DMS53 treated with DMSO at 0.1 percent for 48 hours (cell line): ENCODE data around the gene NEO1.
"Not testable (repeated sequence)": the region's sequence is repeated elsewhere in the genome, so short reads cannot be mapped to it uniquely, and the experiment has no call there.

Experiments used
- DNase-seq: peaks from one replicate; lab custom pipeline; 2025; ENCODE audit not compliant: unreplicated experiment; lab: John Stamatoyannopoulos, UW

Gene NEO1

DNA sequence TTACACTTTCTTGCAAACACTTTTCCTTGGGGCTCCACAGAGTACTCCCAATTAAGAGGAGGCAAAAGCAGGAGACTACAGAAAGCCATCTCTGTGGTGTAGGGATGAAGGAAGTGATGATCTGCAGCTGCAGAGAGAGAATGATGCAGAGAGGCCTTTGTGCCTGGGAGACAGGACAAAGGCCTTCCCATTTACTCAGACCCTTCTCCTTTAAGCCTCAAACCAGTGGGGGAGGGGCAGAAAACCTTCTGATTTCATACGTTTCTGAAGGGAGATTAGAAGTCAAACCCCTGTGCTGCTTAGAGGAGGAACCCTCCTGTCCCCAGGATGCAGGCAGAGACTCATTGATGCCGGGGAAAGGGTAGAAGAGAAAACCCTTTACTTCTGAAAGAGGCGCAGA lies 130.8 kb downstream of the NEO1 start:
- DNase-seq: no peak

DNA sequence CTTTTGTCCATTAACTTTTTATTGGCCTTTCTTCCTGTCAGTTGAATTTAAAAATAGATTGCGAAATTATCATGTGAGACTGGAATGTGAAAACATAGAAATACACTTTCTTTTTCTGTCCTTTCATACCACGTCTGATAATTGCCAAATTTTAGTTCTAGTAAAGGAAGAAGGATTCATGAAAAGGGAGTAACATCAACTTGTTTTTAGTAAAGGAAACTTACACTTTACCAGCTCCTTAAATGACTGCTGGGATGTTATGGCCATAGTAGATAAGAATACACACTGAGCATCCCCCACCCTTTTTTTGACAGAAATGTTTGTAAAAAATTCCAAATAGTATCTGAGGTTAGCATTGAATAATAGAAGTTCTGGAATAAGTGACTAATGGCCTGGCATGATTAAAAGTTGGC lies 137.9 kb downstream of the NEO1 start:
- no peak for DNase-seq

DNA sequence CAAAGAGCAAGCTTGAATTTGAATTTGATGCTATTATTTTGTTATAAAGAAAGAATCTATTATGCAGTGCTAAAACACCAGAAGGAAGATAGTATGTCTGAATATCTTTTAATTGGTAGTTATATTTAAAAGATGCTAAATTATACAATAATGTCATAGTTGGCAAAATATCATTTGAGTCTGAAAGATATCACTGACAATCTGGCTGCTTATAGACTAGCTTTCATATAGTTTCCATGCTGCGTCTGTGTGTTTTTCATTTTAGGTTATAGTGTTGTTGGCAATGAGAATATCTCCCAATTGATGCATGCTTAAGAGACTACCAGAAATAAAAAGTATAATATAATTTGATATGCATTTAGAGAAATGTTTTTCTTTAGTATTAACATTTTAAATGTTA lies 142.9 kb downstream of the NEO1 start:
- no peak for DNase-seq

DNA sequence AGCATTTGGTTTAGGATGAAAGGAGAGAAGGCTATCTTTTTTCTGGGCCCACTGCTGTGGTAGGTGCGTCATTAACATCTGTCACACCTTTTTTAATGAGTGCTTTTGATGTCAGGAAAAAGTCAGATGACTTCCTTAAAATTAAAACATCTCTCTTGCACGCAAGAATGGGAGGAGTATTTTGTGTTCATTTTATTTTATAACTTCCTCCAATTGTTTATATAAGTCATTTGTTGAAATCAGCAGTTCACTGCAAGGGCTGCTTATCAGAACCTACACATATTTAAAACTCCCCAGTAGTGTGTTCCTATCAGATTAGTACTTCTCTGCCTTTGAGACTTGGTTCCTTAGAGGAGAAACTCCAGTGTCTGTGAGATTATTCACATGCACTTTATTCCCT lies 143.8 kb downstream of the NEO1 start:
- no peak for DNase-seq

DNA sequence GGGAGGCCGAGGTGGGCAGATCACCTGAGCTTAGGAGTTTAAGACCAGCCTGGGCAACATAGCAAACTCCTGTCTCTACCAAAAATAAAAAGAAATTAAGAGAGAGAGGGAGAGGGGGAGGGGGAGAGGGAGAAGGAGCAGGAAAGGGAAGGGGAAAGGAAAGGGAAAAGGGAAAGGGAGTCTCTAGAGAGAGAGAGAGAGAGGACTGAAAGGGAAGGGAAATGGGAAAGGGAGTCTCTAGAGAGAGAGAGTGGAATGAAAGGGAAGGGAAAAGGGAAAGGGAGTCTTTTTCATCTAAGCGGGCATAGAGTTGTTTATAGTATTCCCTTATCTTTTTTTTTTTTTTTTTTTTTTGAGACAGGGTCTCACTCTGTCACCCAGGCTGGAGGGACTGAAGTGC lies 148.1 kb downstream of the NEO1 start:
- DNase-seq: no peak

DNA sequence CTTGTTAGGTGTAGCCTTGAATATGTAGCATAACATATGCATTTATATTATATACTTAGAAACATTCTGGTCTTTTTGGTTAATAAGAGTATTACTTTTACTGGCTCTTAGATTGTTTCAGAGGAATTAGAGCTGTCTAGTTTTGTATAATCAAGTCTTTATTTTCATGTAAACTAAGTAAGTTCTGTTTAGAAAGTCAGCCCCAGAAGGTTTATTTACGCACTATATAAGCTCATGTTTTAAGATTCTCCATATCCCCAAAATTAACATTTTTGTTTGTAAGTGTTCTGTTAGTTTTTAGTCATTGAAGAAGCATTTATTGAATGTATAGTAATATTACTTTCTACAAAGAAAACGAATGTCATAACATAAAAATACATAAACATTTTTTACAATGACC lies 158.4 kb downstream of the NEO1 start:
- no peak for DNase-seq

DNA sequence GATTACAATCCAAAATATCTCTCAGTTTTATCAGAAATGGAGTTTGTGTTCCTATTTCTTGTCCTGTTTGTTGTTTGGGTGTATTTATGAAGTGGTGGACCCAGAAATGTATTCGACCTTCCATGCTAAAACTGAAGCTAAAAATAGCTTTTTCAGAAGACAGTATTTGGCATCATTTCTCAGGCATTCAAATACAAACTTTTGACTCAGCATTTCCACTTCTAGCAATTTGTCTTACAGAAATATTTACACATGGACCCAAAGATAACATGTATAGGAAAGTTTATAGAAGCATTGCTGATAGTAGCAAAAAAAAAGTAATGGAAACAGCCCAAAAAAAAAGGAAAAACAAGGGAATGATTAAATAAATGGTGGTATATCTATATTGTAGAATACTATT lies 160.2 kb downstream of the NEO1 start:
- DNase-seq: no peak

DNA sequence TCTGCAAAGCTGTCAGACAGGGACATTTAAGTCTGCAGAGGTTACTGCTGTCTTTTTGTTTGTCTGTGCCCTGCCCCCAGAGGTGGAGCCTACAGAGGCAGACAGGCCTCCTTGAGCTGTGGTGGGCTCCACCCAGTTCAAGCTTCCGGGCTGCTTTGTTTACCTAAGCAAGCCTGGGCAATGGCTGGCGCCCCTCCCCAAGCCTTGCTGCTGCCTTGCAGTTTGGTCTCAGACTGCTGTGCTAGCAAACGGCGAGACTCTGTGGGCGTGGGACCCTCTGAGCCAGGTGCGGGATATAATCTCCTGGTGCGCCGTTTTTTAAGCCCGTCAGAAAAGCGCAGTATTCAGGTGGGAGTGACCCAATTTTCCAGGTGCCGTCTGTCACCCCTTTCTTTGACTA lies 169.2 kb downstream of the NEO1 start:
- DNase-seq: not testable (repeated sequence)

DNA sequence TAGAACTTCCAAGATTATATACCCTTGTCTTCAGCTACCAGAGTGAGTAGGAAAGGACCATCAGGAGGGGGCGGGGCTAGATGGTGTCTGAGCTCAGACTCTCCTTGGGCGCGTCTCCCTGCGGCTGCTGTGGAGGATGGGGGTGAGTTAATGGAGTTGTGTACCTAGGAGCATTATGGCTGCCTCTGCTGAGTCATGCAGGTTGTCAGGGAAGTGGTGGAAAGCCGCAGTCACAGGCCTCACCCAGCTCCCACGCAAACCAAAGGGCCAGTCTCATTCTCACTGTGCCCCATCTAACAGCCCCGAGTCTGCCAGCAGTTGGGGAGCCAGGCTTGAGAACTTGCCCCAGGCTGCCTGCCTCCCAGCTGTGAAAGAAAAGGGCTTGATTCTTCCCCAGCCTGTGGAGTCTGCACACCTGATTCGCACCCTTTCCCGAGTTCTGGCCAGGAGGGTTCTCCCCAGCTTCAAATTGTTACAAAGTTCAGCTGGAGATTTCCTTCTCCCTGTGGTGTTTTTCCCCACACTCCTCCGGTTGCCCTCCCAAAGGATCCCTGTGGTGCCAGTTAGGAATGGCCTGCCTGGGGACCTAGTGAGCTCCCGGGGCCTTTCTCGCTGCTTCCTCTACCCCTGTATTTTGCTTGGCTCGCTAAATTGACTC lies 173.2 kb downstream of the NEO1 start:
- DNase-seq: no peak

DNA sequence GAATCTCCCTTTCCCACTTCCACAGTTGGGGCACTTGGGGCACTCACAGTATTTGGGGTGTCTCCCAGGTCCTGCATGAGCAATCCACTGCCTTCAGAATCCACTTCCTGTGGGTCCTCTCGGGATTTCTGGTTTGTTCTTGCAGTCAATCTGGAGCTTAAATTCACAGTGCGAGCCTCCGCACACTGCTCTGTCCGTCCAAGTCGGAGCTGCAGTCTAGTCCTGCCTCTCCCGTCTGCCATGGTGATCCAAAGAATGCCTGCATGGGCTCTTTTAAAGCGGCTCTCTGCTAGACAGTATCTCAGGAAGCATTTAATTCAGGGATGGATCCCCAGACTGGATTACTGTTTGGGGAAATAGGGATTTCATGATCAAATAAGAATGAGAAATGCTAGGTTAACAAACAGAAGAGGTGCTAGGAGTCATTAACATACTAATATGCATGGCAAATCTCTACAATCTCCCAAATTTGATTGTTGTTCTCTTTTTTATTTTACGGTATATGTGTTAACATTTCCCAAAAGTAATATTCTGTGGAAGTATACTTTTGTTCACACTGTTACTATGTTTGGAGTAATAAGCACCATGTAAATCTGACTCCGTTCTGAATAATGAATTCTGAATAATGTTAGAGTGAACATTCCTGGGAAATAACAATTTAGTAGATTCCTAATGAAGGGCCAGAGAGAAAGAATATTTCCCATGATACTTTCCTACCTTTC lies 174.0 kb downstream of the NEO1 start:
- no peak for DNase-seq

DNA sequence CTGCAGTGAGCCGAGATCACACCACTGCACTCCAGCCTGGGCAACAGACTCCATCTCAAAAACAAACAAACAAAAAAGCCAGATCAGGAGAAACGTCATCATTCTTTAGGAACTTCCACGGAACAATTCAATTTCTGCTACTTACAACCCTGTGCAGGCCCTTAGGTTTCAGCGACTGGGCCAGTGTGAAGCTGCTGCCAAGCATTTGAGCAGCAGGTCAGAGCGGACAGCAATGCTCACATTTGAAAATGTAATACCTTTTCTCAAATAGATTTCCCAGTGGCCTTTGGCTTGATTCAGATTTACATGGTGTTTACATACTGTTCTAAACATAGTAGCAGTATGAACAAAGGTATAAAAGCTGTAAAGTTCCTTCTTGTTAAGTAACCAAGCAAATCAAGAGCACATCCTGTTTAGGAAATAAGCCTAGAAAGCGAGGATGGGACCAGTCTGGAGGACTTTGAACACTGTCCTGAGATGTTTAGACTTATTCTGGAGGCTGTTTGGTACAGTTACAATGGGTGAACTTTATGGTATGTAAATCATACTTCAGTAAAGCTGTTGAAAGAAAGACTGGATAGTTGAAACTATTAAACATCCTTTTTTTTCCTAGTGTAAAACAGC lies 175.3 kb downstream of the NEO1 start:
- no peak for DNase-seq

DNA sequence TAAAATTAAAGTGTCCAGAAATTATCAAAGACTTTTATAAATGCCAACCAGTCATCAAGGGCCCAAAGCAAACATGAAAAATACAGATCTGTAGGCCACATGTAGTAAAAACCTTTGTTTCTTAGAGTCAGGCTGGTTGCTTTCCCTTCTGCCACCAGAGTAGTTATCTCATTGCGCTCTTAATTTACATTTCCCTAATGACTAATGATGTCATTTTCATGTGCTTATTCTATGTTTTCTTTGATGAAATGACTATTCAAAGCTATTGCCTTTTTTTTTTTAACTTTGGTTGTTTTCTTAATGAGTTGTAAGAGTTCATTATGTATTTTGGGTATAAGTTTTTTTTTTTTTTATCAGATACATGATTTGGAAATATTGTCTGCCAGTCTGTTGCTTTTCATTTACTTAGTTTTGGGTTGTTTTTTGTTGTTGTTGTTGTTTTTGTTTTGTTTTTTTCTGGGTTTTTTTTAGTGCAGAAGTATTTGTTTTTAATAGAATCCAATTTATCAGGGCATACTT lies 175.9 kb downstream of the NEO1 start:
- DNase-seq: no peak

DNA sequence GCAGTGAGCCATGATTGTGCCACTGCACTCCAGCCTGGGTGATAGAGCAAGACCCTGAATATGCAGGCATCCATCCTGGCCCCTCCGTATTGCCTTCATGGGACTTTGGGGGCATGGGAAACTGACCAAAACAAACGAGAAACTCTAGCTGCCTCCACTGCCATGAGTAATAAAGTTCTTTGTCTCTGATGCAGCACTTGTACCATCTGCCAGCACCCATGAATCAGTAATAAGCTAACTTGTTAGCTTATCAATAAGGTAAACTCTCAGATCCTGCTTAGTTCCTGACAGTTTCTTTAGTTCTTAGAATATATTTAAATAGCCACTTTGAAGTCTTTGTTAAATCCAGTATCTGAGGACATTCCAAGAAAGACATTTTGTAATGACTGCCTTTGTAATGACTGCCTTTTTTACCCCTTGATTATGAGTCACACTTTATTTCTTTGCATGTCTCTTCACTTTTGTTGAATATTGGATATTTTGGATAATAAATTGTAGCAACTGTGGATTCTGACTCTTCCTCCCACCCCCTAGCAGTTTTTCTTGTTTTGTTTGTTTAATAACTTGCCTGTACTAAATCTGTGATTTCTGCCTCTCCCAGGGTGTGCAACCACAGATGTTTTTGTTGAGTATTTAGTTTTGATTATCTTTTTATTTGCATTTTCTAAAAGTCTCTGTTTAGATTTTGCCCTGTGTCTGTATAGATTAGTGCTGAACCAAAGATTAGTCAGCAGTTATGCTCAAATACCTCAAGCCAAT lies 179.6 kb downstream of the NEO1 start:
- DNase-seq: no peak

DNA sequence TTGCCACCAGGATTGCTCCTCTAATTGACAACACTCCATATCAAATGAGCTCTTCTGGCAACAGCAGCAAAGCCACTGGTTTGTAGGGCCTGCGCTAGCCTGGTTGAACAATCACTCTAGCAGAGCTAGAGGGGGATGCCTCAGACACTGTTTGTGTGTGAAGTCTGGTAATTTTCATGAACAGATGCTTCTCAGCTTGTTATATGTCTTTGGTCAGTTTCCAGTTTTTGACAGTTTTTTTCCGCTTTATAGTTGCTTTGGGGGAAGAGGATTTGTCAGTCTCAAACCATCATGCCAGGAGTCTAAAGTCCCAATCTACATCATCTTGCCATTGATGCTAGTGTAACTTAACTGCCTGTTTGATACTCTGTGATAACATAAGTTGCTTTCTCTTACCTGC lies 180.5 kb downstream of the NEO1 start:
- no peak for DNase-seq

DNA sequence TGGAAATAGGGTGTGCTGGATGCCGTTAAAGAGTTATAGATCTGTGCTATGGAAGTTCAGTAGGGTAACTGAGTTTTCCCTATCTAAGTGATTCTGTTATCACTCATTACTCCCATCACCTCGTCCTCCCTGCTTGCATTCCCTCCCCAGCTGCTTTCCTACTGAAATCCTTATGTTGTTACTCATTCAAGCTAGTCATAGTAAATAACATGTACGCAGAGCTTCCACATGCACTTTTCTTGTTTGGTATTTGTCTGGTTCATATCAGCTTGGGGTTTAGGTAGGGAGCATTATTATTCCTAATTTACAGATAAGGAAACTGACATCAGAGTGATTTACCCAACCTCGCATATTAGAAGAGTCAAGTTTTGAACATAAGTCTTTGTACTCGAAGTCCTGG lies 181.4 kb downstream of the NEO1 start:
- DNase-seq: no peak

DNA sequence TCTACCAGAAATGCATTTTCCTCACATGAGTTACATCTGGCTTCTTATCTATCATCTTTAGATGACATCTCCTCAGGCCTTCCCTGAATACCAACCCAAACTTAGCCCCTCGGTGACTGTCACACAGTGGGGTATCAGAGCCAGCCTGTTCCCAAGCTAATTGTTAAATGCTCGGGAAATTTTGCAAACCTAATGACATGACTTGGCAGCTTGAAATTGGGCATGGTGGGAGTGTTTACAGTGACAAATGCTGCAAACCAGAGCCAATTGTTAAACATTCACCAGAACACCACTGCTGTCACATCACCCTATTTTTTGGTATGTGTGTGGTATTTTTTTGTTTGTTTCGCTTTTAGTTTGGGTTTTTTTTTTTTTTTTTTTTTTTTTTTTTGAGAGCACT lies 185.6 kb downstream of the NEO1 start:
- DNase-seq: no peak

DNA sequence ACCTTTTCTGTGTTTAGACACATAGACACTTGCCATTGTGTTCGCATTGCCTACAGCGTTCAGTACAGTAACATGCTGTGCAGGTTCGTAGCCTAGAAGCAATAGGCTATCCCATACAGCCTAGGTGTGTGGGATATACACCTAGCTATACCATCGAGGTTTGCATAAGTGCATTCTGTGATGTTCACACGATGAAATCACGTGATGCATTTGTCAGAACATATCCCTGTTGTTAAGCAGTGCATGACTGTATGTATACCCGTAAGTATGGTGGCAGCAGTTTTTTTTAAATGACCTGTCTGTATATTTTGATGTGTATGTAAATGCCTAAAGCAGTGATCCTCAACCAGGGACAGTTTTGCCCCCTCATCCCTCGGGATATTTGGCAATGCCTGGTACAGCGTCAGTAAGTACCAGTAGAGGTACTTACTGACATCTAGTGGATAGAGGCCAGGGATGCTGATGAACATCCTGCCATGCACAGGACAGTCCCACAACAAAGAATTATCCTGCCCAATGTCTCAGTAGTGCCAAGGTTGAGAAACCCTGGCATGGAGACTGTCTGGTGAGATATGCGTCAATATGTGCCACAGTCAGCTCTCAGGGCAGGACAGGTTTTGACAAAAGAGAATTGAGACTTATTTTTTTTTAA lies 187.4 kb downstream of the NEO1 start:
- DNase-seq: no peak

DNA sequence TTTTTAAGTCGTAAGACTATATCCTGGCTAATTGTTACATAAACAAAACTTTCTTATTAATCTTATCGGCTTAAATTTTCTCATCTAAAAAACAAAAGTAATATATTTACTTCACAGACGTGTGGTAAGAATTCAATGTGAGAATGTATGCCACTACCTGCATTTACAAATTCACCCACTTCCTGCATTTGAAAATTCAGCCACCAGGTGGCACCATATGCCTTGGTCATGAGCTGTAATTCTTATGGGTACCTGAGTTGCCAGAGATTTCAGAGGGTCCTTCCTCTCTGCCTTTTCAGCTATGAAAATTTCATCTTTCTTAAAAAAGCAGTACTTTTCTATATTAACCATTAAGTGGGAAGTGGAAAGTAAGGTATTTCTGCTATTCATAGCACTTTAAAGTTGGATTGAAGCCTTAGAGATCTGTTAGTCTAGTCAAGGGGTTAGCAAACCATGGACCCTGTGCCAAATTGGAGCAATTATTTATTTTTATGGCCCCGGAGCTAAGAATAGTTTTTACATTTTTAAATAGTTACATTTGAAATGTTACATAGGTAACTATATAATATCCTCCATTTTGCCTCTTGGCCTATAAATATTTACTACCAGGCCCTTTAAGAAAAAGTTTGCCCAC lies 188.7 kb downstream of the NEO1 start:
- peak; percentile 48 for DNase-seq

DNA sequence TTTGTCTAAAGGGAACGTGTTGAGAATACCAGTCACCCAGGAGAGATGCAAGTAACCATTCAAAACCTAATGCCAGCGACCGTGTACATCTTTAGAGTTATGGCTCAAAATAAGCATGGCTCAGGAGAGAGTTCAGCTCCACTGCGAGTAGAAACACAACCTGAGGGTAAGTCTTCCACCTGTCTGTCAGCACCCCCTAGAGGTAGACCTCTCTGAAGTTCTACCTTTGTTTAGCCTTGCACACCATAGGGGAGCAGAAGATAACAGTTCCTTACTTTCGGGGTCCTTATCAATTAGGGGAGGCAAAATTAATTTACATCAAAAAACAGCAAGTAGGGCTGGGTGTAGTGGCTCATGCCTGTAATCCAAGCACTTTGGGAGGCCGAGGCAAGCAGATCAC lies 192.1 kb downstream of the NEO1 start:
- no peak for DNase-seq

DNA sequence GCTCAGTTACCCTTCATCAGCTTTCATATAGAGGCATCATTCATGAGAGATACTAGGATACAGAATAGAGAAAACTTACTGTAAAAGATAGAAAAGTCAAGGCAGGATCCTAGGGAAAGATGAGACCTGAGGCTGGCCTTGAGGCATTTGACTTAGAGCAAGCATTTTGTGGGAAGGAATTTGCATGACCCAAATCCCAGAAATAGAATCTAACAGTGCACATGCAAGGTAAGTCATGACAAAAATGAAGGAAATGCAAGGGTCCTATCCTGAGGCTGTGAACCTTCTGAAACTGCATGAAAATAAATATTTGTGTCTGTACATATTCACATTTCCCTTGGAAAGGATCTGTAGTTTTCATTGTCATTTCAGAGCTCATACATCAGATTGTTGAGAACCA lies 194.2 kb downstream of the NEO1 start:
- no peak for DNase-seq

DNA sequence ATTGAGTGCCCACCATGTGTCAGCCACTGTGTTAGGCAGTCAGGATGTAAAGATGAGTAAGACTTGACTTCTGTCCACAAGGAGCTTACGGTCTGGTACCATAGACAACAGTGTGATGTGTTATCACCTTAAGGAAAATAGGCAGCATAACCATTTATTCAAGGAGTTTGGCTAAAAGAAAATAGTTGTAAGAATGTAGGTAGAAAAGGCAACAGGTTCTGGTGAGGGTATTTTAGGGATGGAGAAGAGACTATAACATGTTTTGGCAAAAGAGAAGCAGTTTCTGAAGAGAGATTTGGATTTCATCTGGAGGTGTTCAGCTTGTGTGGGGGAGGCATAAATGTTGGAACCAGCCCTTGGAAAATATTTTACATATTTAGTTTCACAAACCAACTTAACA lies 194.6 kb downstream of the NEO1 start:
- no peak for DNase-seq
